GM12873 (cell line): ENCODE measurements around the gene HNMT.

Experiments
- TF ChIP-seq, protein P1 (sequence below): IDR thresholded peaks from 2 replicates; pipeline ENCODE4 v1.5.1; 2012; ENCODE audit warnings: low read depth, mild to moderate bottlenecking, moderate library complexity, low read length, control low read depth; ENCODE audit not compliant: insufficient read depth; ENCODE audit errors: missing control alignments

Gene HNMT

GRCh38 chr2:137942037-137942832 is 22.0 kb upstream of the HNMT start:
- TF ChIP-seq, protein P1, sequence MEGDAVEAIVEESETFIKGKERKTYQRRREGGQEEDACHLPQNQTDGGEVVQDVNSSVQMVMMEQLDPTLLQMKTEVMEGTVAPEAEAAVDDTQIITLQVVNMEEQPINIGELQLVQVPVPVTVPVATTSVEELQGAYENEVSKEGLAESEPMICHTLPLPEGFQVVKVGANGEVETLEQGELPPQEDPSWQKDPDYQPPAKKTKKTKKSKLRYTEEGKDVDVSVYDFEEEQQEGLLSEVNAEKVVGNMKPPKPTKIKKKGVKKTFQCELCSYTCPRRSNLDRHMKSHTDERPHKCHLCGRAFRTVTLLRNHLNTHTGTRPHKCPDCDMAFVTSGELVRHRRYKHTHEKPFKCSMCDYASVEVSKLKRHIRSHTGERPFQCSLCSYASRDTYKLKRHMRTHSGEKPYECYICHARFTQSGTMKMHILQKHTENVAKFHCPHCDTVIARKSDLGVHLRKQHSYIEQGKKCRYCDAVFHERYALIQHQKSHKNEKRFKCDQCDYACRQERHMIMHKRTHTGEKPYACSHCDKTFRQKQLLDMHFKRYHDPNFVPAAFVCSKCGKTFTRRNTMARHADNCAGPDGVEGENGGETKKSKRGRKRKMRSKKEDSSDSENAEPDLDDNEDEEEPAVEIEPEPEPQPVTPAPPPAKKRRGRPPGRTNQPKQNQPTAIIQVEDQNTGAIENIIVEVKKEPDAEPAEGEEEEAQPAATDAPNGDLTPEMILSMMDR: no peak

GRCh38 chr2:137942833-137943677 is 21.2 kb upstream of the HNMT start:
- TF ChIP-seq, protein P1: no peak

DNA sequence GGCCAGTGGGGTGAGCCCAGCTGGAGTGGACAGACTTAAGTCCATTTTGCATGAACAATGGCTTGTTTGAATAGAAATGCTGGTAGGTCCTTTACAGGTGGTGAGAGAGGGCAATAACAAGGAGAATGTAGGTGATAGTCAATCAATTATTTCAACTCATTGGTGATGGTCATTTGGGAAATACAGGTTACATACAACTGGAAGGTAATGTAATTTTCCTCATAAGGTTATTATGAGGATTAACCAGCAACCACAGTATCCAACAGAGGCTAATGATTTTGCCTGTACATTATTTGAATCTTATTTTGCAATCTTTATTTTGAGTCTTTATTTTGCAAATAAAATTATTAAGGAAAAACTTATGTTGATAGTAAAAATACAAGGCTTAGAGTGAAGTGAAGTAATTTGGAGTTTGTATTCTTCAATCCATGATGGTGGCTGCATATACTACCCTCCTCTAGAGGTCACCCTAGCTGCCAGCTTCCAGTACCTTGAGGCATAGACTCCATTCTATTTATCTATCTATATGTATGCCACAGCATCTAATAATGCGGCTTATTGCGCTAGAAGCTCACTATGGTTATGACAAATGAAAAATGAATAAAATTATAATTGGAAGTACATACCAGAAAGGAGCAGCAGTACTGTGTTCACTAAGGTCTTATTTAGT is 20.5 kb upstream of the HNMT start:
- TF ChIP-seq, protein P1: no peak

DNA sequence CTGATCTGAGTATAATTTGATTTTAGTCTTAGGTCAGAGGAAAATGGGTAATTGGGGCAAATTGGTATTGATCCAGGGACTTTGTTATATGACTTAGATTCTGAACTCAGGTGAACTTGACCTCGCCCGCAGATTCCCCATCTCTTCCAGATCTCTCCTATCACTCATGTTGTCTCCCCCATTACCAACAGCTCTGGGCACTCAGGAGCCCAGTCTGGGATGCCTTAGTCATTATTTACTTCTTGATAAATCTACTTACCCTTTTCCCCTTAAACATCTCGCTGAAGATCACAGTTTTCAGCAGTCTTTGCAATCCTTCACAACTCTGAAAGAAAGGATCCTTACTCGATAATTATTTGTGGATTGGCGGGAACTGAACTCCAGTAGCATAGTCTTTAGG is 19.6 kb upstream of the HNMT start:
- TF ChIP-seq, protein P1: no peak

DNA sequence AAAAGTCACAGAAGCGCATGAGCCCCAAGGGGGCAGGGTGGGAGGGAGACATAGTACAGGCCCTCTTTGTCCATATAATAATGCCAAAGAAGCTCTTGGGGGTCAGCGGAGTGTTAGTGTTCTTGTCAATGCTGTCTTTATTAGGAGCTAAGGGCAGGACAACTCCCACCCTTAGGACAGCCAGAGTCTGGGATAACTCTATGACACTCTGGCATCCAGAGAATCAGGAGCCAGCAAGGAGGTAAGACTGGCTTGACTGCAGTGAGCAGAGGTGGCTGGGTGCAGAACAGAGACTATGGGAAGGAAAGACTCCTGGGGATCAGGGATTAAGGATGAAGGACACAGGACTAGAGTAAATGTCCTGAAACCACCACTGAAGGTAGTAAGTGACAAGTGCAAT is 19.0 kb upstream of the HNMT start:
- TF ChIP-seq, protein P1: no peak

GRCh38 chr2:137946227-137946626 is 18.0 kb upstream of the HNMT start:
- TF ChIP-seq, protein P1: no peak

DNA sequence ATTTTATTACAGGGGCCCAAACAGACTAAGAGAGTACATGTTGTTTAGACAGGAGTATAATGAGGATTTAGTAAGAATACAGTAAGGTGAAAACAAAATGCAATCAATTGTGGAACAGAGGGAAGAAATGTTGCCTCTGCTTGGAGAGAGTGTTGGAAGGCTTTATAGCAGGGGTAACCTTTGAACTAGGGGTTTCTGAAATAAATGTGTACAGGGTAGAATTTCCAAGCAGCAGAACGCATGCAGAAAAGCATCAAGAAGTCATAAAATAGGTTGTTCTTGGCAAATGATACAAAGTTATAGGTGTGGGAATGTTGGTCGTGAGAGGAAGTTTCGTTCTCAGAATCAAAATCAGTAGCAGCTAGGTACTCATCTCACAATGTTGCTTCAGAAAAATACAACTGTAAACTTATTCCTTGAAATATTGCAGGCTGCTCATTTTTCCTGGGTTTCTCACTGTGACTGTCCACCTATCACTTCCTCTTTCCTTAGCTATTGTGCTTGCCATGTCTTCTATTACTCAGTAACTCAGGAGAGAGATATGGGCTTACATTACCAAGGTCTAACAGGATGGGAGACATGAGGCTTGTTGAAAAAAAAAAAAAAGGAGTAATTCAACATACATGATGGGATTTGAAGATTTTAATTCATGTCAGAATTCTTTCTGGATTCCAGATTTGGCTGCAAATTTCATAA is 17.1 kb upstream of the HNMT start:
- TF ChIP-seq, protein P1: no peak
